Thyroid gland (tissue), 4 donors: ENCODE data around the gene BTK. TPM values are rescaled to one million over a fixed set of nuclear protein-coding genes. Genes with fewer than 3 reads are reported as not detected.

Experiments used
- DNase-seq, 2 donors: peaks; one replicate each; pipeline ENCODE4 v3.0.0-alpha.2; 2019
- H3K27ac ChIP-seq, 3 donors: fragments of 200-600 bp; sonication (generic); 1 replicate in 2 of 3; 2 replicates in 1 of 3; pipeline ENCODE4 v1.5.1; 2016 to 2019; ENCODE audit warnings: mild to moderate bottlenecking in 1 of 3, moderate library complexity in 1 of 3
- H3K27me3 ChIP-seq: fragments of 200-600 bp; sonication (generic); one replicate; pipeline ENCODE4 v1.5.1; 2019
- H3K36me3 ChIP-seq, 2 donors: fragments of 200-600 bp; sonication (generic); one replicate each; pipeline ENCODE4 v1.5.1; 2016 to 2019
- H3K4me1 ChIP-seq, 2 donors: fragments of 200-600 bp; sonication (generic); one replicate each; pipeline ENCODE4 v1.5.1; 2017 to 2019
- H3K4me3 ChIP-seq, 3 donors: fragments of 200-600 bp; sonication (generic); replicated peaks in 1 of 3; 1 replicate in 2 of 3; 2 replicates in 1 of 3; pipeline ENCODE4 v1.5.1; 2016; ENCODE audit warnings: mild to moderate bottlenecking in 1 of 3
- H3K9me3 ChIP-seq: fragments of 200-600 bp; sonication (generic); one replicate; pipeline ENCODE4 v1.5.1; 2017
- POLR2A ChIP-seq, 2 donors: fragments of 450-650 bp; IDR thresholded peaks; one replicate each; pipeline ENCODE4 v1.6.1; 2017; ENCODE audit warnings: antibody characterized with exemption in 2 of 2, mild to moderate bottlenecking in 2 of 2, moderate library complexity in 1 of 2
- WGBS, 2 donors: methylation state at CpG; one replicate each; pipeline ENCODE4 v1.1.5; 2017; 5-methylcytosine and 5-hydroxymethylcytosine counted together
- intact Hi-C: fragments of 100-400 bp; cut with DNase I; formaldehyde crosslinking; loops from one replicate; pipeline ENCODE4 v1.15.1; 2023
- total RNA-seq, 4 donors: library from RNA; depleted of rRNA; stranded (reverse); fragments of >200 nt; gene quantifications; one replicate each; pipeline ENCODE4 v1.2.3, GENCODE V29; 2016
- TF ChIP-seq, protein P1 (sequence below), 6 experiments: fragments of 200-600 bp in 3 of 6; fragments of 450-650 bp in 3 of 6; sonication (generic) in 3 of 6; IDR thresholded peaks; one replicate each; pipeline ENCODE4 v1.5.1; 2016 to 2019; ENCODE audit warnings: antibody characterized with exemption in 6 of 6, mild to moderate bottlenecking in 2 of 6, inconsistent platforms in 1 of 6, moderate library complexity in 1 of 6

The BTK gene
- total RNA-seq, 4 donors from 2014 or later: 0.49 to 5.2 (median 1.6) TPM

DNA sequence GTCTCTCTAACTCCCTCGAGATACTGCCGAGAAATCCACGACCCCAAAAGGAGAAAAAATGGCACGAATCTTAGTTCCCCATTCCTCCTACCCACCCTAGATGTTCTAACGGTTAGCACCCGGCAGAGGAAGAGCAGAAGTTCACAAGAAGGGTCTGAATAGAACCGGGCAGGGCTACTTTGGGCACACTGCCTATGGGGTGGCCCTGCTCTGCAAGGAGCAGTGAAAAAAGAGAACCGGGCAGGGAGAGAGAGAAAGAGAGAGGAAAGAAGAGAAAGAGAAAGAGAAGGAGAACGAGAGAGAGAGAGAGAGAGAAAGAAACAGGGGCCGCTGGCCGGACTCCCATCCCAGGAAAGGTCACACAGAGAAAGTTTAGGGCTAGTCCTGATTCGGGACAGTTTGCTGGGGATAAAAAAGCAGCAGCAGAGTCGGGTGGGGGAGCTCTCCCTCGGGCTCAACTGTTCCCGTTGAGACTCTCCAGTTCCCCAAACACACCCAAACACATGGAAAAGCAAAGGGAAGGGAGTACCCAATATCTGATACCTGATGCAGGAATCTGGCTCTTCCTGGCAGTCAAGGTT, 21.3 kb upstream of the BTK start:
- no peaks in the 10 kb centered on the region for H3K27me3 ChIP-seq
- peak overlapping the region in 2 of 3 donors; percentile 34 to 62 for H3K4me3 ChIP-seq
- TF ChIP-seq POLR2A (IDR thresholded peaks at IDR 0.05): no peak
- TF ChIP-seq, protein P1, sequence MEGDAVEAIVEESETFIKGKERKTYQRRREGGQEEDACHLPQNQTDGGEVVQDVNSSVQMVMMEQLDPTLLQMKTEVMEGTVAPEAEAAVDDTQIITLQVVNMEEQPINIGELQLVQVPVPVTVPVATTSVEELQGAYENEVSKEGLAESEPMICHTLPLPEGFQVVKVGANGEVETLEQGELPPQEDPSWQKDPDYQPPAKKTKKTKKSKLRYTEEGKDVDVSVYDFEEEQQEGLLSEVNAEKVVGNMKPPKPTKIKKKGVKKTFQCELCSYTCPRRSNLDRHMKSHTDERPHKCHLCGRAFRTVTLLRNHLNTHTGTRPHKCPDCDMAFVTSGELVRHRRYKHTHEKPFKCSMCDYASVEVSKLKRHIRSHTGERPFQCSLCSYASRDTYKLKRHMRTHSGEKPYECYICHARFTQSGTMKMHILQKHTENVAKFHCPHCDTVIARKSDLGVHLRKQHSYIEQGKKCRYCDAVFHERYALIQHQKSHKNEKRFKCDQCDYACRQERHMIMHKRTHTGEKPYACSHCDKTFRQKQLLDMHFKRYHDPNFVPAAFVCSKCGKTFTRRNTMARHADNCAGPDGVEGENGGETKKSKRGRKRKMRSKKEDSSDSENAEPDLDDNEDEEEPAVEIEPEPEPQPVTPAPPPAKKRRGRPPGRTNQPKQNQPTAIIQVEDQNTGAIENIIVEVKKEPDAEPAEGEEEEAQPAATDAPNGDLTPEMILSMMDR (IDR thresholded peaks at IDR 0.05): no peak
- H3K27ac ChIP-seq: peak overlapping the region; percentile 66 to 81 (median 72)
- H3K36me3 ChIP-seq: peaks cover 0 to under 1% of the 10 kb centered on the region in 2 donors
- intact Hi-C loops: no loop called here
- no peaks in the 10 kb centered on the region for H3K9me3 ChIP-seq
- H3K4me1 ChIP-seq: peaks cover 0 to 9% of the 10 kb centered on the region in 2 donors
- WGBS, 2 donors: 0 to 1% methylated on average over 15 of the region's 15 CpGs
- no peak for DNase-seq

DNA sequence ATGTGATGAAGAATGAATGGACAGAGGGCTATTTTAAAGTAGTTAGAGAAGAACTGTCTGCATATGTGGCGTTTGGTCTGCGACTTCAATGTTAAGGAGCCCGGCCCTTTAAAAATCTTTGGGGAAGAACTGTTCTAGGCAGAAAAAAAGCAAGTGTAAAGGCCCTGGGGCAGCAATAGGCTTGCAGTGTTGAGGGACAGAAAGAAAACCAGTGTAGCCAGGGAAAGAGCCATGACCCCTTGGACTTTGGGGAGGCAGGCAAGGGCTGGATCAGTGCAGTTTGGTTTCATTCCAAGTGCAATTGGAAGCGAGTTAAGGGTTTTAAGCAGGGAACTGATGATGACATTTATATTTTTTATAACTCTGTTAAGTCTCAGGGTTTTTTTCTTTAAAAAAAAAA, 13.8 kb upstream of the BTK start:
- Histone ChIP-seq H3K9me3 (no peaks in the 10 kb centered on the region), H3K4me3 (no peak overlapping the region), H3K36me3 (no peaks in the 10 kb centered on the region), H3K27ac (no peak overlapping the region), H3K4me1 (no peaks in the 10 kb centered on the region), H3K27me3 (no peaks in the 10 kb centered on the region)
- no peak for TF ChIP-seq POLR2A (IDR thresholded peaks at IDR 0.05)
- TF ChIP-seq, protein P1 (IDR thresholded peaks at IDR 0.05): no peak
- DNase-seq: no peak
- WGBS, 2 donors: 95 to 96% methylated on average over 4 of the region's 4 CpGs
- intact Hi-C loops: no loop called here

DNA sequence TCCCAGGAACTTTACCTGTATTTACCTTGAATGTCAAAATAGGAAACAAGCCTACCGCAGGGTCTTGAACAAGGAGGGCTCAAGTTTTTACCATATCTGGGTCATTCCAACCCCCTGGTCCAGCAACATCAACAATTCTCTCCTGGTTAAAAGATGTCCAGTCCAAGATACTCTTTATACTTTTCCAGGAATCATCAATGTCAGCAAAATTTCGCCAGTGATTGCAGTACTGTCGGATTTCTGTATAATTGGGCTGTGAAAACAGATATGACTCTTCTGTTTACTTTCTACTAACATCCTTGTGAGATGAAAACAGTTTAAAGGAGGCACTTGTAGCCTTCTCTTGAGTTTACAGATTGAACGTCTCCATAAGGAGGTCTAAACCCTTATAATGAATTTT, 12.7 kb upstream of the BTK start:
- TF ChIP-seq, protein P1 (IDR thresholded peaks at IDR 0.05): no peak
- TF ChIP-seq POLR2A (IDR thresholded peaks at IDR 0.05): no peak
- no peaks in the 10 kb centered on the region for H3K4me1 ChIP-seq
- intact Hi-C loops: no loop called here
- H3K4me3 ChIP-seq: no peak overlapping the region
- H3K27ac ChIP-seq: no peak overlapping the region
- H3K9me3 ChIP-seq: no peaks in the 10 kb centered on the region
- DNase-seq: no peak
- no peaks in the 10 kb centered on the region for H3K27me3 ChIP-seq
- 90 to 97% methylated on average over 4 of the region's 4 CpGs for WGBS, 2 donors
- H3K36me3 ChIP-seq: no peaks in the 10 kb centered on the region

DNA sequence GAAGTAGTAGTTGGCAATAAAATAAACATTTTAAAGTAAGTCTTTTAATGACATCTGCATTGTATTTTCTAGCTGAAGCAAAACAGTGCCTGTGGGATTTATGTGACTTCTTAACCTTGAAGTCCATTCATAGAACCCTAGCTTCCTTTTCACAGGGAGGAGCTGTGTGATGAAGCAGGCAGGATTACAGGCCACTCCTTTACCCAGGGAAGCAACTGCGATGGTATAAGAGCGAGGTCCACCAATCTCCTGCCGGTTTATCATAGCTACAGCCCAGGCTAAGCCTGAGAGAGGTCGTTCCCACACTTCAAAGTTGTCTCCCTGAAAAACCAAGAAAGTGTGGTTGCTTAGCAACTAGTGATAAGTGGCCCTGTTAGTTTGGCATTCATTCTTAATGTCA, 11.8 kb upstream of the BTK start:
- TF ChIP-seq, protein P1 (IDR thresholded peaks at IDR 0.05): no peak
- no peak for TF ChIP-seq POLR2A (IDR thresholded peaks at IDR 0.05)
- Histone ChIP-seq H3K36me3 (no peaks in the 10 kb centered on the region), H3K4me3 (no peak overlapping the region), H3K9me3 (no peaks in the 10 kb centered on the region), H3K4me1 (no peaks in the 10 kb centered on the region), H3K27me3 (no peaks in the 10 kb centered on the region), H3K27ac (no peak overlapping the region)
- intact Hi-C loops: no loop called here
- DNase-seq: no peak
- WGBS, 2 donors: 37% methylated on average over 4 of the region's 4 CpGs; no CpG with 5 or more reads in 1 of the 2 donors

DNA sequence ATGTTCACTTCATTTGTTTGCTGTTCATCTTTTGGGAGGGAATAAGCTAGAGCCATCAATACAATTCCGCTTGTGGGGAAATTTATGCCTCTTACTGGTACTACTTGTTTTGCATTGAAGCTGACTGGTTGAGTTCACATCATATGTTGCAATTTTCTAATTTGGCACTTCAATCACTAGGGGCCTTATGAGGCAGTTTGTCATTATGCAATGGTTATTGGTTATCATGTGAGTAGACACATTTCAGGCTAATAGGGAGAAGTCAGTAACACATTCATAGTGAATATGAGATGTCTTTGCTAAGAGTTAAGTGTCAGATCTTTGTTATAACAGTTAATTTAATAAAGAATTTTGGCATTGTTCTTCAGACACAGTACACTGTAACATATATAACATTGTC, 9.8 kb upstream of the BTK start:
- Histone ChIP-seq H3K27me3 (no peaks in the 10 kb centered on the region), H3K4me3 (no peak overlapping the region), H3K4me1 (no peaks in the 10 kb centered on the region), H3K27ac (no peak overlapping the region), H3K9me3 (no peaks in the 10 kb centered on the region), H3K36me3 (no peaks in the 10 kb centered on the region)
- no peak for DNase-seq
- intact Hi-C loops: no loop called here
- TF ChIP-seq POLR2A (IDR thresholded peaks at IDR 0.05): no peak
- TF ChIP-seq, protein P1 (IDR thresholded peaks at IDR 0.05): no peak
- WGBS, 2 donors: 85 to 94% methylated on average over 1 of the region's 1 CpG
